Activated B cell treated with CpG ODN at 0.5 μM for 24 hours (primary cell): ENCODE results near the gene SETD1A. TPM values are rescaled to one million over a fixed set of nuclear protein-coding genes. Genes with fewer than 3 reads are reported as not detected.

Experiments used
- ATAC-seq: fragments of 200-7000 bp; cut with Tn5 transposase; one replicate; pipeline ENCODE4 v1.10.0; 2021; ENCODE audit warnings: low read depth, mild to moderate bottlenecking, moderate library complexity
- CTCF ChIA-PET: fragments of 350-600 bp; sonication (Branson Sonifier 250); formaldehyde crosslinking; loops from one replicate; lab custom pipeline; 2021; ENCODE audit warnings: antibody characterized with exemption; lab: Charles Lee
- POLR2A ChIA-PET: fragments of 350-600 bp; sonication (Branson Sonifier 250); formaldehyde crosslinking; loops from one replicate; lab custom pipeline; 2021; ENCODE audit warnings: antibody characterized with exemption; lab: Charles Lee
- DNase-seq: peaks from one replicate; pipeline ENCODE4 v3.0.0; 2022
- H3K27ac Mint-ChIP-seq: one replicate; pipeline ENCODE4 v1.8.0; 2020; ENCODE audit warnings: mixed read lengths
- H3K27me3 Mint-ChIP-seq: one replicate; pipeline ENCODE4 v1.8.0; 2021; ENCODE audit warnings: mixed read lengths
- H3K36me3 Mint-ChIP-seq: one replicate; pipeline ENCODE4 v1.8.0; 2021; ENCODE audit warnings: low read depth, mixed read lengths
- H3K4me1 Mint-ChIP-seq: one replicate; pipeline ENCODE4 v1.8.0; 2021; ENCODE audit warnings: mixed read lengths
- H3K4me3 Mint-ChIP-seq: one replicate; pipeline ENCODE4 v1.8.0; 2020; ENCODE audit warnings: mild to moderate bottlenecking, mixed read lengths
- H3K9me3 Mint-ChIP-seq: one replicate; pipeline ENCODE4 v1.8.0; 2020; ENCODE audit warnings: mixed read lengths
- intact Hi-C: fragments of 100-400 bp; cut with micrococcal nuclease; formaldehyde crosslinking; loops from one replicate; pipeline ENCODE4 v1.15.1; 2024
- total RNA-seq: library from RNA; stranded (reverse); gene quantifications from 2 replicates; pipeline ENCODE4 v1.2.3, GENCODE V29; 2022
- TF ChIP-seq, protein P1 (sequence below): fragments of 200-600 bp; IDR thresholded peaks from one replicate; pipeline ENCODE4 v1.8.0; 2022; ENCODE audit warnings: antibody characterized with exemption, mild to moderate bottlenecking

SETD1A gene
- total RNA-seq, 1 donor from 2014 or later = 32.8 TPM

DNA sequence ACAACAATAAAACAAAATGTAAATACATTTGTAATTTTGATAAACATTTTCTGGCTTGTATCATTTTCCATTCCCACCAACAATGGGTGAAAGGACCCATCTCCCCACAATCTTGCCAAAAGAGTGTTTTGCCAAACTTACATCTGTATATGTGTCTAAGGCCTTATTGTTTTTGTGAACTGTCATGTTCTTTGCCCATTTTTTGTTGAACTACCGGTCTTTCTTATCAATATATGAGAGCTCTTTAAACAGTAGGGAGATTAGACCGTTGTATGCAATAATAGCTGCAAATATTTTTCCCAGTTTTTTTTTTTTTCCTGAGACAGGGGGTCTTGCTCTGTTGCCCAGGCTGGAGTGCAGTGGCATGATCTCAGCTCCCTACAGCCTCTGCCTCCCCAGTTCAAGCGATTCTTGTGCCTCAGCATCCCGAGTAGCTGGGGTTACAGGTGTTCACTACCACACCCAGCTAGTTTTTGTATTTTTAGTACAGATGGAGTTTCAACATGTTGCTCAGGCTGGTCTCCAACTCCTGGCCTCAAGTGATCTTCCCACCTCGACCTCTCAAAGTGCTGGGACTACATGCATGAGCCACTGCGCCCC lies 66.2 kb downstream of the SETD1A start:
- CTCF ChIA-PET = interaction anchor here (0.6 kb wide), 1 partner anchor 671 kb away, joined by 3 read pairs; no protein-coding TSS in a partner anchor
- H3K9me3 Mint-ChIP-seq = no peaks in the 10 kb centered on the region
- intact Hi-C loops = no loop called here
- POLR2A ChIA-PET = no interaction called here
- no peak overlapping the region for H3K4me3 Mint-ChIP-seq
- TF ChIP-seq, protein P1, sequence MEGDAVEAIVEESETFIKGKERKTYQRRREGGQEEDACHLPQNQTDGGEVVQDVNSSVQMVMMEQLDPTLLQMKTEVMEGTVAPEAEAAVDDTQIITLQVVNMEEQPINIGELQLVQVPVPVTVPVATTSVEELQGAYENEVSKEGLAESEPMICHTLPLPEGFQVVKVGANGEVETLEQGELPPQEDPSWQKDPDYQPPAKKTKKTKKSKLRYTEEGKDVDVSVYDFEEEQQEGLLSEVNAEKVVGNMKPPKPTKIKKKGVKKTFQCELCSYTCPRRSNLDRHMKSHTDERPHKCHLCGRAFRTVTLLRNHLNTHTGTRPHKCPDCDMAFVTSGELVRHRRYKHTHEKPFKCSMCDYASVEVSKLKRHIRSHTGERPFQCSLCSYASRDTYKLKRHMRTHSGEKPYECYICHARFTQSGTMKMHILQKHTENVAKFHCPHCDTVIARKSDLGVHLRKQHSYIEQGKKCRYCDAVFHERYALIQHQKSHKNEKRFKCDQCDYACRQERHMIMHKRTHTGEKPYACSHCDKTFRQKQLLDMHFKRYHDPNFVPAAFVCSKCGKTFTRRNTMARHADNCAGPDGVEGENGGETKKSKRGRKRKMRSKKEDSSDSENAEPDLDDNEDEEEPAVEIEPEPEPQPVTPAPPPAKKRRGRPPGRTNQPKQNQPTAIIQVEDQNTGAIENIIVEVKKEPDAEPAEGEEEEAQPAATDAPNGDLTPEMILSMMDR = no peak
- H3K27me3 Mint-ChIP-seq = no peaks in the 10 kb centered on the region
- H3K36me3 Mint-ChIP-seq = no peaks in the 10 kb centered on the region
- H3K4me1 Mint-ChIP-seq = no peaks in the 10 kb centered on the region
- H3K27ac Mint-ChIP-seq = no peak overlapping the region
- no peak for ATAC-seq
- DNase-seq = no peak

DNA sequence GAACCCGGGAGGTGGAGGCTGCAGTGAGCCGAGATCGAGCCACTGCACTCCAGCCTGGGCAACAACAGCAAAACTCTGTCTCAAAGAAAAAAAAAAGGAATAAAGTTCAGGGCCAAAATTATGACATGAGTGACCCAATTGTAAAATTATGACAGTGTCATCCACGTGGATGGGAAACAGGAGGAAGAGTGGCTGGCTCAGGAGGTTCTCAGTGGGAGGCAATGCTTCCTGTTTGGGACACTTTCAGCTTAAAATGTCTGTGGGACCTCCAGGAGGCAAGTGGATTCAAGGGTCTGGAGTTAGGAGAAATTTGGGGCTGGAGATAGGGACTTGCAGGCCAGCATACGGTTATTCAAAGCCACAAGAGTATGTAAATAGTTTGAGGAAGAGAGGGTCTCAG lies 67.8 kb downstream of the SETD1A start:
- Mint-ChIP-seq H3K4me3 (no peak overlapping the region), H3K9me3 (no peaks in the 10 kb centered on the region), H3K4me1 (no peaks in the 10 kb centered on the region), H3K36me3 (no peaks in the 10 kb centered on the region), H3K27me3 (no peaks in the 10 kb centered on the region), H3K27ac (no peak overlapping the region)
- ATAC-seq (no peak), DNase-seq (no peak)
- intact Hi-C loops = no loop called here
- TF ChIP-seq, protein P1 = no peak
- ChIA-PET POLR2A (no interaction called here), CTCF (no interaction called here)

DNA sequence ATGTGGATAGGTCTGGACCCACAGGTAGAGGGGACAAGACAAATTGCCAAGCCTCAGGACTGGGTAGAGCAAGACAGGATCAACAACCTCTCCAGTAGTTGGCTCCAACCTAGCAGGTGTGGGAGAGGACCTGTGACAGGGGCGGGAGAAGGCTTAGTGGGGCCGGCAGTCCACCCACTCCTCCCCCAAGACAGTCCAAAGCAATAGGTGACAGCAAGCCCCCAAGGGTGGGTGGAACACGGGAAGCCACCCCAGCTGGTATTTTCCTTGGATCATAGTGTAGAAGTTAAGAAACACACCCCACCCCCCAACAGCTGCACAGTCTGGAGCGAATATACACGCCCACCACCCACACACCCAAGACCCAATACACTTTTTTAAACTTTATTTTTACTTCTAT lies 71.7 kb downstream of the SETD1A start:
- Mint-ChIP-seq H3K4me1 (peaks cover 10% of the 10 kb centered on the region), H3K27ac (no peak overlapping the region), H3K9me3 (no peaks in the 10 kb centered on the region), H3K4me3 (no peak overlapping the region), H3K36me3 (peaks cover 14% of the 10 kb centered on the region), H3K27me3 (no peaks in the 10 kb centered on the region)
- no peak for DNase-seq
- ChIA-PET CTCF (no interaction called here), POLR2A (interaction anchor here (0.6 kb wide), 1 partner anchor 29 kb away, joined by 5 read pairs; no protein-coding TSS in a partner anchor)
- intact Hi-C loops = no loop called here
- TF ChIP-seq, protein P1 = no peak
- ATAC-seq = no peak

DNA sequence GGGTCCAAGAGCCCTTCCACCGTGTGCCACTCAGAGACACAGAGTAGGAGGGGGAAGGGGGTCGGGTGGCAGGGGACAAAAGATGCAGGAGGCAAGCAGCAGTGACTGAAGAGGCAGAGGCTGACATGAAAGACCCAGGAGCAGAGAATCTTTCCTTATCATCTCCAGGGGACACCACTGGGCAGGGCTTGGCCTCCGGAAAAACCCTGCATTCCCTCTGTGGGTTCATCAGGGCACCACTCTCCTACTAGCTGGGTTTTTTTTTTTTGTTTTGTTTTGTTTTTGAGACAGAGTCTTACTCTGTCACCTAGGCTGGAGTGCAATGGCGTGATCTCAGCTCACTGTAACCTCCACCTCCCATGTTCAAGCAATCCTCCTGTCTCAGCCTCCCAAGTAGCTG lies 73.7 kb downstream of the SETD1A start:
- Mint-ChIP-seq H3K27ac (no peak overlapping the region), H3K4me3 (no peak overlapping the region)
- POLR2A ChIA-PET = interaction anchor here (1.5 kb wide), 1 partner anchor 43 kb away, joined by 4 read pairs; the partner anchor contains the start of genes ZNF646 and ZNF668

More for the DNA sequence above, 73.7 kb downstream of the SETD1A start:
- H3K9me3 Mint-ChIP-seq = no peaks in the 10 kb centered on the region
- CTCF ChIA-PET = no interaction called here
- TF ChIP-seq, protein P1 = no peak
- no peaks in the 10 kb centered on the region for H3K27me3 Mint-ChIP-seq
- ATAC-seq (no peak), DNase-seq (no peak)
- H3K36me3 Mint-ChIP-seq = peaks cover 27% of the 10 kb centered on the region
- H3K4me1 Mint-ChIP-seq = peaks cover 17% of the 10 kb centered on the region
- intact Hi-C loops = no loop called here
